K562 (cell line): ENCODE measurements around the gene CEP68. TPM values are rescaled to one million over a fixed set of nuclear protein-coding genes. Genes with fewer than 3 reads are reported as not detected.

Experiments
- BRCA1 ChIP-seq, 2 experiments: fragments of 450-650 bp in 1 of 2; sonication (generic) in 1 of 2; formaldehyde crosslinking in 1 of 2; IDR thresholded peaks; 2 replicates each; pipeline versions ENCODE4 v1.5.0 to v1.6.1; 2017 to 2020; ENCODE audit warnings: mild to moderate bottlenecking in 1 of 2, missing genetic modification reagents in 1 of 2
- COPS2 ChIP-seq: fragments of 450-650 bp; conservative IDR thresholded peaks from 2 replicates; pipeline ENCODE4 v1.6.1; 2016; ENCODE audit warnings: mild to moderate bottlenecking, moderate library complexity
- CSDE1 ChIP-seq, 2 experiments: fragments of 450-650 bp; IDR thresholded peaks; 2 replicates each; pipeline ENCODE4 v1.6.1; 2016; ENCODE audit warnings: mild to moderate bottlenecking in 1 of 2
- DDX20 ChIP-seq: fragments of 450-650 bp; IDR thresholded peaks from 2 replicates; pipeline ENCODE4 v1.6.1; 2016; ENCODE audit warnings: missing genetic modification characterization, low read depth, mild to moderate bottlenecking, missing compliant biosample characterization, moderate library complexity
- HLTF ChIP-seq: fragments of 450-650 bp; IDR thresholded peaks from 2 replicates; pipeline ENCODE4 v1.6.1; 2016
- HNRNPL ChIP-seq: fragments of 200-400 bp; formaldehyde crosslinking; IDR thresholded peaks from 2 replicates; pipeline ENCODE4 v1.6.1; 2017; ENCODE audit warnings: low read depth, mild to moderate bottlenecking, low read length
- IRF2 ChIP-seq: sonication (generic); formaldehyde crosslinking; IDR thresholded peaks from 2 replicates; pipeline ENCODE4 v1.8.1; 2022; ENCODE audit warnings: mild to moderate bottlenecking, missing genetic modification reagents
- NCOA1 ChIP-seq: fragments of 450-650 bp; IDR thresholded peaks from 2 replicates; pipeline ENCODE4 v1.6.1; 2016; ENCODE audit warnings: low read depth
- NFRKB ChIP-seq: fragments of 450-650 bp; IDR thresholded peaks from 2 replicates; pipeline ENCODE4 v1.6.1; 2016; ENCODE audit warnings: low read depth
- NFYB ChIP-seq: IDR thresholded peaks from 2 replicates; pipeline ENCODE4 v1.6.1; 2011; ENCODE audit warnings: mild to moderate bottlenecking, moderate library complexity; ENCODE audit not compliant: insufficient read length; ENCODE audit errors: extremely low read depth
- NR3C1 ChIP-seq: sonication (generic); formaldehyde crosslinking; IDR thresholded peaks from 2 replicates; pipeline ENCODE4 v1.8.1; 2022; ENCODE audit warnings: missing genetic modification reagents
- TRIM28 ChIP-seq: fragments of 450-650 bp; IDR thresholded peaks from 2 replicates; pipeline ENCODE4 v1.6.1; 2017
- ZFX ChIP-seq: sonication (generic); formaldehyde crosslinking; IDR thresholded peaks from 2 replicates; pipeline ENCODE4 v1.8.0; 2022; ENCODE audit warnings: mild to moderate bottlenecking, missing genetic modification reagents, moderate library complexity
- ZNF707 ChIP-seq: fragments of 250-450 bp; sonication (Bioruptor Pico); conservative IDR thresholded peaks from 2 replicates; pipeline ENCODE4 v1.8.0; 2022; ENCODE audit warnings: inconsistent platforms, mild to moderate bottlenecking, moderate library complexity
- ZNF76 ChIP-seq: fragments of 250-450 bp; sonication (Bioruptor Pico); IDR thresholded peaks from 2 replicates; pipeline ENCODE4 v1.4.0; 2020; ENCODE audit warnings: mild to moderate bottlenecking, moderate library complexity, borderline replicate concordance
- ZNF77 ChIP-seq: fragments of 250-450 bp; sonication (Bioruptor Pico); IDR thresholded peaks from 2 replicates; pipeline ENCODE4 v1.5.0; 2020
- ZNF79 ChIP-seq: fragments of 250-450 bp; sonication (Bioruptor Pico); IDR thresholded peaks from 2 replicates; pipeline ENCODE4 v1.4.0; 2020; ENCODE audit warnings: low read depth, mild to moderate bottlenecking, moderate library complexity
- polyA plus RNA-seq, 8 experiments: library from polyadenylated mRNA; depleted of rRNA in 4 of 8; stranded (reverse) in 5 of 8; unstranded in 3 of 8; fragments of >200 nt; fragmentation: Nextera tagmentation in 2 of 8; fragmentation: Illumina TruSeq in 1 of 8; extraction: Ambion mirVana in 2 of 8; extraction: Trizol in 1 of 8; gene quantifications; 2 replicates each; pipeline versions ENCODE4 v1.2.1 to v1.2.3, GENCODE V29; 2011 to 2014; ENCODE audit warnings: inconsistent platforms in 1 of 8, missing spikeins in 1 of 8
- total RNA-seq, 7 experiments: library from RNA; depleted of rRNA in 6 of 7; stranded (reverse); fragments of >200 nt in 6 of 7; fragmentation: Illumina TruSeq in 2 of 7; extraction: Trizol in 2 of 7; gene quantifications; 2 replicates each; pipeline versions ENCODE4 v1.2.1 to v1.2.3, GENCODE V29; 2011 to 2021; ENCODE audit warnings: low replicate concordance in 1 of 7
- TF ChIP-seq, protein P1 (sequence below): sonication (generic); formaldehyde crosslinking; IDR thresholded peaks from 2 replicates; pipeline ENCODE4 v1.8.0; 2022; ENCODE audit warnings: missing genetic modification reagents, mild to moderate bottlenecking, borderline replicate concordance
- TF ChIP-seq, protein P2 (sequence below): fragments of 450-650 bp; formaldehyde crosslinking; IDR thresholded peaks from 2 replicates; pipeline ENCODE4 v1.4.0; 2020; ENCODE audit warnings: mild to moderate bottlenecking, moderate library complexity
- TF ChIP-seq, protein P3 (sequence below): sonication (generic); formaldehyde crosslinking; IDR thresholded peaks from 2 replicates; pipeline ENCODE4 v1.8.1; 2022; ENCODE audit warnings: missing genetic modification reagents
- TF ChIP-seq, protein P4 (sequence below), 3 experiments: IDR thresholded peaks in 2 of 3; conservative IDR thresholded peaks in 1 of 3; 2 replicates each; pipeline ENCODE4 v1.5.1; 2011 to 2012; ENCODE audit warnings: low read length in 3 of 3, mild to moderate bottlenecking in 3 of 3, control low read depth in 2 of 3, improper control_type of control experiment in 1 of 3, inconsistent platforms in 1 of 3, low read depth in 1 of 3, mixed read lengths in 1 of 3, moderate library complexity in 1 of 3; ENCODE audit not compliant: insufficient read depth in 2 of 3
- TF ChIP-seq, protein P5 (sequence below): sonication (generic); IDR thresholded peaks from 2 replicates; pipeline ENCODE4 v1.6.1; 2016
- TF ChIP-seq, protein P6 (sequence below): fragments of 250-450 bp; sonication (Bioruptor Pico); IDR thresholded peaks from 2 replicates; pipeline ENCODE4 v1.4.0; 2020; ENCODE audit warnings: mild to moderate bottlenecking, moderate library complexity

The CEP68 gene
- total and polyA plus RNA-seq, 9 of the 15 experiments (the other 6 are each of a cell fraction or from before 2014, with no cell fraction given) = 1.4 to 8.5 (median 5.2) TPM

DNA sequence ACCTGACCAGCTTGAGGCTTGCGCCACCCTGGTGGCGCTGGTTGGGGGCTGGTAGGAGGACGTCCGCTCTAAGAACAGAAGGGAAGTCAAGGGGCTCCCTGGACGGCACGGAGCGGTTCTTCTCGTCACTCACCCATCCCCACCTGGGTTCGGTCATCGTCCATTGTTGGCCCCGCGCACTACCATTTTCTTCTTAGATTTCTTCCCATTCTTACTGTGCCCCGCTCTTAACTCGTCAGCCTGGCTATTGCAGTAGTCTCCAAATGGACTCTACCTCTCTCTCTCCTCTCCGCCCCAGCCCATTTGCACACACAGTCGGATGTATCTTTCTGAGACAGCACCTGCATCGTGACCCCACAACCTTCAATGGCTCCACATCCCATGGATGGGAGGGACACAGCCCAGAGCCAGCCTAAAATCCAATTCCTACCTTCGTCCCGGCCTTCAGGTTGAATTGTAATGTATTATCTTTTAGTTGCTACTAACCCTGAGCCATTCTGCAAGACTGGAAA is 74.5 kb downstream of the CEP68 start (continued):
- no peak for TF ChIP-seq HNRNPL
- TF ChIP-seq DDX20 = no peak
- TF ChIP-seq COPS2 = no peak
- TF ChIP-seq, protein P1, sequence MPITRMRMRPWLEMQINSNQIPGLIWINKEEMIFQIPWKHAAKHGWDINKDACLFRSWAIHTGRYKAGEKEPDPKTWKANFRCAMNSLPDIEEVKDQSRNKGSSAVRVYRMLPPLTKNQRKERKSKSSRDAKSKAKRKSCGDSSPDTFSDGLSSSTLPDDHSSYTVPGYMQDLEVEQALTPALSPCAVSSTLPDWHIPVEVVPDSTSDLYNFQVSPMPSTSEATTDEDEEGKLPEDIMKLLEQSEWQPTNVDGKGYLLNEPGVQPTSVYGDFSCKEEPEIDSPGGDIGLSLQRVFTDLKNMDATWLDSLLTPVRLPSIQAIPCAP = no peak
- TF ChIP-seq, protein P2, sequence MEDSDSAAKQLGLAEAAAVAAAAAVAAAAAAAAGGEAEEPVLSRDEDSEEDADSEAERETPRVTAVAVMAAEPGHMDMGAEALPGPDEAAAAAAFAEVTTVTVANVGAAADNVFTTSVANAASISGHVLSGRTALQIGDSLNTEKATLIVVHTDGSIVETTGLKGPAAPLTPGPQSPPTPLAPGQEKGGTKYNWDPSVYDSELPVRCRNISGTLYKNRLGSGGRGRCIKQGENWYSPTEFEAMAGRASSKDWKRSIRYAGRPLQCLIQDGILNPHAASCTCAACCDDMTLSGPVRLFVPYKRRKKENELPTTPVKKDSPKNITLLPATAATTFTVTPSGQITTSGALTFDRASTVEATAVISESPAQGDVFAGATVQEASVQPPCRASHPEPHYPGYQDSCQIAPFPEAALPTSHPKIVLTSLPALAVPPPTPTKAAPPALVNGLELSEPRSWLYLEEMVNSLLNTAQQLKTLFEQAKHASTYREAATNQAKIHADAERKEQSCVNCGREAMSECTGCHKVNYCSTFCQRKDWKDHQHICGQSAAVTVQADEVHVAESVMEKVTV (CRISPR knock-in tag) = no peak
- TF ChIP-seq ZNF76 (CRISPR knock-in tag) = no peak
- TF ChIP-seq, protein P3, sequence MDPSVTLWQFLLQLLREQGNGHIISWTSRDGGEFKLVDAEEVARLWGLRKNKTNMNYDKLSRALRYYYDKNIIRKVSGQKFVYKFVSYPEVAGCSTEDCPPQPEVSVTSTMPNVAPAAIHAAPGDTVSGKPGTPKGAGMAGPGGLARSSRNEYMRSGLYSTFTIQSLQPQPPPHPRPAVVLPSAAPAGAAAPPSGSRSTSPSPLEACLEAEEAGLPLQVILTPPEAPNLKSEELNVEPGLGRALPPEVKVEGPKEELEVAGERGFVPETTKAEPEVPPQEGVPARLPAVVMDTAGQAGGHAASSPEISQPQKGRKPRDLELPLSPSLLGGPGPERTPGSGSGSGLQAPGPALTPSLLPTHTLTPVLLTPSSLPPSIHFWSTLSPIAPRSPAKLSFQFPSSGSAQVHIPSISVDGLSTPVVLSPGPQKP (CRISPR knock-in tag) = no peak
- no peak for TF ChIP-seq CSDE1 (IDR thresholded peaks at IDR 0.05)
- TF ChIP-seq ZNF707 = no peak
- no peak for TF ChIP-seq IRF2 (CRISPR knock-in tag)
- TF ChIP-seq, protein P4, sequence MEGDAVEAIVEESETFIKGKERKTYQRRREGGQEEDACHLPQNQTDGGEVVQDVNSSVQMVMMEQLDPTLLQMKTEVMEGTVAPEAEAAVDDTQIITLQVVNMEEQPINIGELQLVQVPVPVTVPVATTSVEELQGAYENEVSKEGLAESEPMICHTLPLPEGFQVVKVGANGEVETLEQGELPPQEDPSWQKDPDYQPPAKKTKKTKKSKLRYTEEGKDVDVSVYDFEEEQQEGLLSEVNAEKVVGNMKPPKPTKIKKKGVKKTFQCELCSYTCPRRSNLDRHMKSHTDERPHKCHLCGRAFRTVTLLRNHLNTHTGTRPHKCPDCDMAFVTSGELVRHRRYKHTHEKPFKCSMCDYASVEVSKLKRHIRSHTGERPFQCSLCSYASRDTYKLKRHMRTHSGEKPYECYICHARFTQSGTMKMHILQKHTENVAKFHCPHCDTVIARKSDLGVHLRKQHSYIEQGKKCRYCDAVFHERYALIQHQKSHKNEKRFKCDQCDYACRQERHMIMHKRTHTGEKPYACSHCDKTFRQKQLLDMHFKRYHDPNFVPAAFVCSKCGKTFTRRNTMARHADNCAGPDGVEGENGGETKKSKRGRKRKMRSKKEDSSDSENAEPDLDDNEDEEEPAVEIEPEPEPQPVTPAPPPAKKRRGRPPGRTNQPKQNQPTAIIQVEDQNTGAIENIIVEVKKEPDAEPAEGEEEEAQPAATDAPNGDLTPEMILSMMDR (IDR thresholded peaks at IDR 0.05 in 2 of 3, conservative IDR thresholded peaks at IDR 0.05 in 1 of 3; ENCODE audit: insufficient read depth in 2 of 3, low read depth in 1 of 3, low read length in 3 of 3) = no peak
- no peak for TF ChIP-seq NFYB
- TF ChIP-seq HLTF = no peak
- TF ChIP-seq, protein P5, sequence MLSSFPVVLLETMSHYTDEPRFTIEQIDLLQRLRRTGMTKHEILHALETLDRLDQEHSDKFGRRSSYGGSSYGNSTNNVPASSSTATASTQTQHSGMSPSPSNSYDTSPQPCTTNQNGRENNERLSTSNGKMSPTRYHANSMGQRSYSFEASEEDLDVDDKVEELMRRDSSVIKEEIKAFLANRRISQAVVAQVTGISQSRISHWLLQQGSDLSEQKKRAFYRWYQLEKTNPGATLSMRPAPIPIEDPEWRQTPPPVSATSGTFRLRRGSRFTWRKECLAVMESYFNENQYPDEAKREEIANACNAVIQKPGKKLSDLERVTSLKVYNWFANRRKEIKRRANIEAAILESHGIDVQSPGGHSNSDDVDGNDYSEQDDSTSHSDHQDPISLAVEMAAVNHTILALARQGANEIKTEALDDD = no peak
- no peak for TF ChIP-seq NFRKB
- no peak for TF ChIP-seq BRCA1 (IDR thresholded peaks at IDR 0.05)
- TF ChIP-seq BRCA1 (CRISPR knock-in tag; IDR thresholded peaks at IDR 0.05) = no peak
- TF ChIP-seq, protein P6, sequence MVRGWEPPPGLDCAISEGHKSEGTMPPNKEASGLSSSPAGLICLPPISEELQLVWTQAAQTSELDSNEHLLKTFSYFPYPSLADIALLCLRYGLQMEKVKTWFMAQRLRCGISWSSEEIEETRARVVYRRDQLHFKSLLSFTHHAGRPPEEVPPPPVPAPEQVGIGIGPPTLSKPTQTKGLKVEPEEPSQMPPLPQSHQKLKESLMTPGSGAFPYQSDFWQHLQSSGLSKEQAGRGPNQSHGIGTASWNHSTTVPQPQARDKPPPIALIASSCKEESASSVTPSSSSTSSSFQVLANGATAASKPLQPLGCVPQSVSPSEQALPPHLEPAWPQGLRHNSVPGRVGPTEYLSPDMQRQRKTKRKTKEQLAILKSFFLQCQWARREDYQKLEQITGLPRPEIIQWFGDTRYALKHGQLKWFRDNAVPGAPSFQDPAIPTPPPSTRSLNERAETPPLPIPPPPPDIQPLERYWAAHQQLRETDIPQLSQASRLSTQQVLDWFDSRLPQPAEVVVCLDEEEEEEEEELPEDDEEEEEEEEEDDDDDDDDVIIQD (CRISPR knock-in tag) = no peak
- no peak for TF ChIP-seq NR3C1 (CRISPR knock-in tag)
- TF ChIP-seq ZNF79 (CRISPR knock-in tag) = no peak
- no peak for TF ChIP-seq TRIM28
- no peak for TF ChIP-seq NCOA1
- TF ChIP-seq ZFX (CRISPR knock-in tag) = no peak
- TF ChIP-seq ZNF77 = no peak
